AG04449 (cell line): ENCODE results near the gene ZBTB40.

Source experiments
- CTCF ChIA-PET: fragments of 350-600 bp; formaldehyde crosslinking; extraction: SDS; loops from one replicate; lab custom pipeline; 2021; ENCODE audit warnings: antibody characterized with exemption; lab: Yijun Ruan, JAX
- POLR2A ChIA-PET: fragments of 400-600, 350-600 bp; formaldehyde crosslinking; extraction: SDS; loops from one replicate; lab custom pipeline; 2020; ENCODE audit warnings: antibody characterized with exemption, inconsistent platforms; lab: Yijun Ruan, JAX
- DNase-seq: peaks from one replicate; pipeline ENCODE4 v3.0.0-alpha.2; 2010; ENCODE audit warnings: low read depth, low spot score
- H3K4me3 ChIP-seq: 2 replicates; pipeline ENCODE4 v1.5.1; 2011; ENCODE audit warnings: low read depth, mild to moderate bottlenecking, control low read depth, low read length
- CTCF ChIP-seq: IDR thresholded peaks from one replicate; pipeline ENCODE4 v1.5.1; 2011; ENCODE audit warnings: mild to moderate bottlenecking, moderate library complexity, low read length, control low read depth, inconsistent platforms; ENCODE audit not compliant: insufficient read depth; ENCODE audit errors: missing control alignments

Gene ZBTB40

GRCh38 chr1:22449636-22450035, 2.0 kb upstream of the ZBTB40 start:
- DNase-seq: no peak
- no peak overlapping the region for H3K4me3 ChIP-seq
- TF ChIP-seq CTCF: no peak
- POLR2A ChIA-PET: no interaction called here
- CTCF ChIA-PET: interaction anchor here (0.8 kb wide), 1 partner anchor 192 kb away, joined by 6 read pairs; no protein-coding TSS in a partner anchor

DNA sequence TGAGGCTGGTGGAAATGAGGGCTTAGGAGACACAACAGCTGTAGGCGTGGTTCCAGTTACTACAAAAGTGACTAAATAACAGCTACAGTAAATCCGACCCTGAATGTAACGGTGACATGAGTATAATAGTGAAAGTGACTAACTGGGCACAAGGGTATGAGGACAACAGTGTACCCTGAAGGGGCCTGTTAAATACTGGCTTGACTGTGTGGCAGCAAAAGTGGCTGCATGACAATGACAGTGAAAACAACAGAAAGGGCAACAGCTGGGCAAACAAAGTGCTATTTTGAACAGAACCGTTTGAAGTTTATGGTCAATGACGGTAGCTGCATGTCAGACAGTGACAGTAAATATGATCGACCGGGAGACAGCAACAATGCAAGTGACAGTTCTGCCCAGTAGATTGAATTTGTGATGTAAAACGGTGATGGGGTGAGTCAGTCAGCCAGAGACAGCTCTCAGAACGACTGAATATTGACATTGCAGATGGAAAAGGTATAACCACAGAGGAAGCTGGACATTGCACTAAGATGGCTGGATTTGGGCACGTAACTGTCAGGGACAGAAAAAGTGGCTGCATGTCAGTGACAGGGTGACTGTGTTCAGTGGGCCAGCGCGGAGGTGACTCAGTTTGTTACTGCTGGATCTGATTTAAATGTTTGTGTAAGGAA, 1.2 kb upstream of the ZBTB40 start:
- H3K4me3 ChIP-seq: no peak overlapping the region
- ChIA-PET POLR2A (no interaction called here), CTCF (interaction anchor here (0.8 to 1.7 kb wide), 2 partner anchors 30 to 34 kb away, joined by 4 to 7 read pairs; no protein-coding TSS in a partner anchor)
- no peak for DNase-seq
- no peak for TF ChIP-seq CTCF

GRCh38 chr1:22452481-22452957, 868 bp downstream of the ZBTB40 start:
- TF ChIP-seq CTCF: no peak
- POLR2A ChIA-PET: interaction anchor here (1.1 kb wide), 1 partner anchor 99 kb away, joined by 3 read pairs; no protein-coding TSS in a partner anchor
- CTCF ChIA-PET: interaction anchor here (0.8 kb wide), 1 partner anchor 12 kb away, joined by 3 read pairs; no protein-coding TSS in a partner anchor
- H3K4me3 ChIP-seq: peak overlapping the region; percentile 78
- no peak for DNase-seq

GRCh38 chr1:22453181-22453580, 1.5 kb downstream of the ZBTB40 start:
- POLR2A ChIA-PET: interaction anchor here (1.1 kb wide), 1 partner anchor 99 kb away, joined by 3 read pairs; no protein-coding TSS in a partner anchor
- DNase-seq: no peak
- no peak for TF ChIP-seq CTCF
- CTCF ChIA-PET: interaction anchor here (0.8 kb wide), 1 partner anchor 11 kb away, joined by 3 read pairs; no protein-coding TSS in a partner anchor
- no peak overlapping the region for H3K4me3 ChIP-seq

- CTCF ChIA-PET: interaction anchor here (0.7 to 1.5 kb wide), 3 partner anchors 25 to 38 kb away, joined by 3 to 5 read pairs (median 3); no protein-coding TSS in a partner anchor
- TF ChIP-seq CTCF: no peak
- POLR2A ChIA-PET: no interaction called here
- no peak overlapping the region for H3K4me3 ChIP-seq
- DNase-seq: no peak
Observed at GRCh38 chr1:22454476-22455056, 2.9 kb downstream of the ZBTB40 start.

- no peak for DNase-seq
- ChIA-PET CTCF (no interaction called here), POLR2A (no interaction called here)
- H3K4me3 ChIP-seq: no peak overlapping the region
- no peak for TF ChIP-seq CTCF
Observed at GRCh38 chr1:22457345-22457744, 5.7 kb downstream of the ZBTB40 start.
